ENCODE measurements around the gene GDF10.

The GDF10 gene, protein sequence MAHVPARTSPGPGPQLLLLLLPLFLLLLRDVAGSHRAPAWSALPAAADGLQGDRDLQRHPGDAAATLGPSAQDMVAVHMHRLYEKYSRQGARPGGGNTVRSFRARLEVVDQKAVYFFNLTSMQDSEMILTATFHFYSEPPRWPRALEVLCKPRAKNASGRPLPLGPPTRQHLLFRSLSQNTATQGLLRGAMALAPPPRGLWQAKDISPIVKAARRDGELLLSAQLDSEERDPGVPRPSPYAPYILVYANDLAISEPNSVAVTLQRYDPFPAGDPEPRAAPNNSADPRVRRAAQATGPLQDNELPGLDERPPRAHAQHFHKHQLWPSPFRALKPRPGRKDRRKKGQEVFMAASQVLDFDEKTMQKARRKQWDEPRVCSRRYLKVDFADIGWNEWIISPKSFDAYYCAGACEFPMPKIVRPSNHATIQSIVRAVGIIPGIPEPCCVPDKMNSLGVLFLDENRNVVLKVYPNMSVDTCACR
- total RNA-seq = 1.3 to 2.1 (median 1.7) reads per million in 3 experiments

DNA sequence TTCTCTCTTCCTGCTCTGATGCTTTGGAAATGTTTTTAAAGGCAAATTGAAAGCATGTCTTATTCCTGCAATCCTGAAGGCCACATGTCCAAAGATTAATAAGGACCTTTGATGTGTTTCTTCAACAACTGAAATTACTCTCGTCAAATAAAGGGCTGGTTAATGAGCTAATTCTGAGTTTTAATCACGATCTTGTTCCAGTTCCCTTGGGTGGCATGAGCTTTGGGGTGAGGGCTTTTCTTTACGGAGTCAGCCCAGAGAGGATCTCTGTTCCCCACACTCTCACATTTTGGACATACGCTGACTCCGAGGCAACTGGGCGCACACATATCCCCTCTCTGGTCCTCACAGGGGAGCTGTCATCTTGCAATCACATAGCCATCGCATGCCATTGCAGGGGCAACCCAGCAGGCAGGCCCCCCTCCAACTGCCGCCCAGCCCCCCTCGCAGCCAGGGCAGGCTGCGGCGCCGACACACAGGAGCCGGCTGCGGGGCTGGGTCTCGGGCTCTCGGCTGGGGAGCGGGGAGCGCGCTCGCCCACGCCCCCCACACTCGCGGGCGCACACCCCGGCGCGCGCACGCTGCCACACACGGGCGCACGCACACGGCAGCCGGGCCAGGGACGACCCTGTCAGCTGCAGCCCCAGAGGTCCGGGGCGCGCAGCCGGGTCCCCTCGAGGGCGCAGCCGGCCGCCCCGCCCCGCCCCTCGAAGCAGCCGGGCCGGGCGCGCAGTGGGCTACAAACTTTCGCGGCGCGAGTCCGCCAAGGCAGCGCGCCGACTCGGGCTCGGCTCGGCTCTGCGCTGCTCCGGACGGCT is at the start of gene GDF10:
Gene GDF10, plus strand, starts transcription at position 587 of the 818 bp plus-strand sequence. CDS start 455 bp downstream, outside the sequence.
- no peak for DNase-seq

DNA sequence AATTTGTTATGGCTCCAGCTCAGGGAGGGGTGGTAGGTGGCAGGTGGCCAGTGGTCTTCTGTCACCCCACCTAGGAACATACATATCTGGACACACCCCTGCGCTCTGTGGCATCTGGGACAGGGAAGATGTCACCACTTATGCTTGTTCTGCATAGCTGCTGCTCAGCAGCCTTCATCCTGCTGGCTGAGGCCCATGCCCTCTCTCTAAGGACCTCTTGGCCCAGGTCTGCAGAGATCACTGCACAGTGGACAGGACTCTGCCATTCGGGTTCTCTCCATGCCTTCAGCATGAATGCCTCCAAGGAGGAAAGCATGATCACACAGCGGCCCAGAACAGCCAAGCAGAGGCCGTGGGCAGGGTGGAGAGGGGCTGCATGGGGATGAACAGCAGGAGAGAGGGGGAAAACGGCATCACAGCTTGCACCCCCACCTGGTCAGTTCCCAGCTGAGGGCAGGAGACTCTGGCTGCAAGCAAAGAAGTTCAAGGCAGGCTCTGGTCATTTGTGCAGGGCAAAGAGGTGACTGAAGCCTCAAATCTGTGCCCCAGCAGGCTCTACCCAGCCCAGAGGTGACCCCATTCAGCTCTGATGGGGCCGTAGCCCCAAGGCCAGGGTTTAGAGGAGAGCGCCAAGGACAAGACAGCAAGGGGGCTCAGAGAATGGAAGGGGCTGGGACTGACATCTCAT is 47.8 kb upstream of the GDF10 start:
- DNase-seq = no peak

DNA sequence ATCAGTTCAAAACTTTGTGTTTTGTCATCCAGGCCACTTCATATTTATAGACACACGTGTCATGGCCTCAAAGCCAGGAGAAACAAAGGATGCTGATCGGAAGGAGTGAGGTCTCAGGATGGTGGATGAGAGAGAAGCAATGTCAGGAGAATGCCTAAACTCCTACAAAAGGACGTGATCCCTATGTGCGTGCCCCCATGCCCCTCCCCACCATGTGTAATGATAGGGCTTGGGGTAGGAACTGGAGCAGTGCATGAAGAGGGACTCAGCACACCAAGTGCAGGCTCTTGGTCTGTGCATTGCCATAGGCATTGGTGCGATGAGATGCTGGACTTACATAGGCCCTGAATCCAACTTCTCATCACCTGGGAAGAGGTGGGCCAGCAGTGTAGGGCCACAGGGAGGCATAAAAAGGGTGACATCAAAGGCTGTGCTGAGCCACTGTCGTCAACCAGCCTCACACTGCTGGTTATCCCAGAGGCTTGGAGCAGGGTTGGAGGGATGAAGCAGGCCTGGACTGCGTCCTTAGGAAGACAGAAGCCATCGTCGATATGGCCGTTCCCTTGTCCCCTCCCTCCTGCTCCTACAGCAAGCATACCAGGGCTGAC is 46.9 kb upstream of the GDF10 start:
- DNase-seq = no peak

DNA sequence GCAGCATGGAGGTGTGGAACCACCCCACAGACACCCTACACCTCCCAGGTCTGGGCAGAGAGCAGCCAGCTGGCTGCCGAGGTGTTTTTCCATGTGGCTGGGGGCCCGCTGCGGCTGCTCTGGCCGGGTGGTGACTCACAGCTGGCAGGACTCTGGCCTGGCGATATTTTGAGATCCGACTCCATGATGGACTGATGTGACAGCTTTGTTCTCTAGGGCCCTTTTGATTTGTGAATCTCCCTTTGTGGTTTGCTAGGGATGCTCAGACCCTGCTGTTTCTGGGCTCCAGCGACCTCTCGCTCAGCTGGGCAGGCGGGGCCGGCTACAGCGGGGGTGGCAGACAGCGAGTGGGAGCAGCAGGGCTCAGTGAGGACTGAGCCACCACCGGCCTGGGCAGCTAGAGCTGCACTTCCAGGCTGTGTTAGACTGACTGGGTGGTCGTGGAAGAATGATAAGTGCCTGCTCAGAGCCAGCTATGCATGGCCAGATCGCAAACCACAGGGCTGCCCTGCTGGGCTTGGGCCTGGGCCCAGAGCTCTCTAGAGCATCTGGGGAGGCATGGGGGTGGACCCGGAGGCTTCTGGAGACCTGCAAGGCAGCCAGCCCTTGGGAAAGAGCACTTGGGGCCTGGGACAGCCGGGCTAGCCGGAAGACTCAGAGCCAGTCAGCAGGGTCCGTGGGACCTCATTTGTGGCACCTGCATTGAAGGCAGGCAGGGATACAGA is 46.2 kb upstream of the GDF10 start:
- no peak for DNase-seq

DNA sequence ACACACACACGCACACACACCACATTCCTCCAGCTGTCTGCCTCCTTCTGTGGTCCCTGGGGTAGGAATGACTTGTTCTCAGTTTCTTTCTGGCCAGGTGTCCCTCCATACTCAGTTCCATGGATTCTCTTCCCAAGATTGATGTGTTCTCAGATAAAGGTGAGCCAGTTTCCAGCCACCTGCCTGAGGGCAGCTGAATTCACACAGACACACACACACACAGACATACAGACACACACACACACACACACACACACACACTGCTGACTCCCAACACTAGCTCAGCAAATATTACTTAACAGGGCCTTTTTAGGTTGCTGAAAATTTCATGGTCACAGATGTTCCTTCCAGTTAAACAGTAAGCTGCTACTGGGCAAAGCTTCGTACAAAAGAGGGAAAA is 45.4 kb upstream of the GDF10 start:
- DNase-seq = no peak

DNA sequence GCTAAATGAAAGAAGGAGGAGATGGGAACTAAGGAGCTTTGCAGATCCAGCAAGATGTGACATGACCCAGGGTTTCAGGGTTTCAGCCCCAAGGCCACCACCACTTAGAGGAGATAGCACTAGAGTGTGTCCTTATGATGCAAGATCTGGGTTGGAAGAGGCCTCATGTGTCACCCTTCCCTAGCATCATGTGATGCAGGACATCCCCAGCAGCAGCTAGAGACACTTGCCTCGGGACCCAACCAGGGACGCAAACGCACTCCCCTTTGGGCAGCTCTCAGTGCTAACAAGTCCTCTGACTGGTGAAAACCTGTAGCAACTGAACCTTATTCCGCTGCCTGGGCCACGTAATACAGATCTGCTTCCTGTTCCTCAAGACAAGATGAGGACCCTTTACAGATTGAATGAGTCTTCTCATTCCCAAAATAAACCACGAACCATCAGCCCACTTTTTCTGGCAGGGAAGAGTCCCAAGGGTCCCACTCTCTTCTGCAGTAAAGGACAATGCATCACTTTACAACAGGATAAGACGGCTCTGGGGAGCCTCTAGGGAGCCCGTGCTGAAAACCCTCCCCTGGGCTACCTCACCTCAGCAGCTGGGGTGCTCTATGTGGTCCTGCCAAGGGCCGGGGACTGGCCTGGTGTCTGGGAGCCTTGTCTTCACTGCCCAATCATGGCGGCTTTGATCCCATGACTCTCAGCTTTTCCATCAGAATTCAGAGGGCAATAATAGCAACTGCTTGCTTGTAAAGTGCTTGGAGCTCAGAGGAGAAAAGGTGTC is 44.8 kb upstream of the GDF10 start:
- DNase-seq = no peak

DNA sequence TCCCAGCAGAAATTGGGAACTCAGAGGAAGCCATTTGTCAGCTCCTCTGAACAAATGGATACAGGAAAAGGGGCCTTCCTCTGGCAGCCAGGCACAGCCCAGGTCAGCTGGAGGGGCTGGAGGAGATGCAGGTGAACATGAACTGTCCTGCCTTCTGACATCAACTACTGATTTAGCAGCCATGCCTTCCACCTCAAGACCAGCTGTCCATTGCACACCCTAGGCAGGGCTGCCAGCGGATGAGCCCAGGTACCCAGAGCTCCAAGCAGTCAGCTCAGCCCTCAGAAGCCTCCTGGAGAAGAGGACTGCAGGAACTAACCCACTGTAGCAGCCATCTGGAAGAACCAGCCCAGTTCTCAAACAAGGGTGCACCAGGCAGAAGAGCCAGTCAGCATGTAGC is 44.1 kb upstream of the GDF10 start:
- DNase-seq = no peak

DNA sequence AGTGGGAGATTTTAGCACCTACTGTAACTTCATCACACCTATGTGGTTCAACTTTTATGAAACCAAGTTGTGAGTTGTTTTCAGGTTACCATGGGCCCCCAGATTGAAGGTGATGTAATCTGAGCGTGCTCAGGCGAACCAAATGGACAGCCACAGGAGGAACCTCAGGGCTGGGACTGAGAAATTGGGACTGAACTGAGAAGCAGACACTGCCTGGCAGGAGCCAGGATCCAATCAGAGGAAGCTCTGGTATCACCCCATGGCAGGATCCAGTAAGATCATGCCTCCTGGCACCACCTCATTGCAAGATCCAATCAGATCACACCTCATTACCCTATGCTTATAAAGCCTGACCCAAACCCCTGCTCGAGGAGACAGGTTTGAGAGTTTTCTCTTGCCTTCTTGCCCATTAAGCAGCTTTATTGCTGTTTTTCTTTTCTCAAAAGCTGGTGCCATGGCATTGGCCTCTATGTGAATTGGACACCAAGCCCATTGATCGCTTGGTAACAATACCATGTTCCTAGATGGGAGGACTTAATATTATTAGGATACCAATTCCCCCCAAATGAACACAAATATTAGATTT is 43.2 kb upstream of the GDF10 start:
- DNase-seq = no peak

DNA sequence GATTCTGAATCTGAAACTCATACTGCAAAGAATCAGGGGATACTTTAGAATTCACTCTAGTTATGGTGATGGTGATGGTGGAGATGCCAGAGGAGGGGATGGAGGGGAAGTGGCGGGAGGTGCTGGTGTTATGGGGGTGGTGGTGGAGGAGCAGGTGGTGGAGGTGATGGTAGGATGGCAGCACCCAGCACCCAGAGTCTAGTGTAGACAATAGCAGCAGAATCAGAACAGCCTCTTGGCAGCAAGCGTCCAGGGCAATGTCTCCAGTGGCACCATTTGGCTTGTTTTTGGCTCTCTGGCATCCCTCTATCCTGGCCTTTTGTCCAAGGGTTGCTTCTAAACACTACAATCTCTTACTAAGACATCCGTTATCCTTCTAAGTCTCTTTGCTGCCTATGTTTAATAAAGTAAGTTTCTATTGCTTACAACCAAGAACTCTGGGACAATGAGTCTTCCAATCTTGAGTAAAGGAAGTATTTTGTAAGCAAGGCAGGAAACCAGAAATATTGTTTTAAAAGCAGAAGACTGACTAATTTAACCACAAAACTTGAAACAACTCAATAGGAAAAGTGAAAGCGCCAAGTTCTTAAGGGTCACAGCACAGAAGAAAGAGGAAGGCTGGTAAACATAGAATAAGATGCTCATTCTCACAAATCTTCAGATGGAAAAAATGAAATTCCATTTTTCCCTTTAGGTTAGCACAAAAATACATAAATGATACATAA is 42.4 kb upstream of the GDF10 start:
- DNase-seq = peak; percentile 64

DNA sequence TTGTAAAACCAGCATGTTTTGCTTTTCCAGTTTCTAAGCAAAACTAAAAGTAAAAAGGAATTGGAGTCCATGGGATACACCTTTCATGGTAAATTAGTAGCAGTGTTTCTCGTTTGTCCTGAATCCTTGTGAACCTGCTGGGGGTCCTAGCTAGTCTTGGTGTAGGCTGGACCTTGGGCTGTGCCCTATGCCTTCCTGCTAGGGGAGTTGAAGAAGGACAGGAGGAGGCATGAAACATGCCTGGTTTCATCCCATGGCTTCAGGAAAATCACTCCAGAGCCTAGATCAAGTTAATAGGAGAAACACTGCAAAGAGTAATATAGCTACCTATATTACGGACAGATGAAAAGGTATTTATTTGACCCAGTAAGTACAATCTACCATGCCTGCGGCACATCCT is 41.1 kb upstream of the GDF10 start:
- no peak for DNase-seq

DNA sequence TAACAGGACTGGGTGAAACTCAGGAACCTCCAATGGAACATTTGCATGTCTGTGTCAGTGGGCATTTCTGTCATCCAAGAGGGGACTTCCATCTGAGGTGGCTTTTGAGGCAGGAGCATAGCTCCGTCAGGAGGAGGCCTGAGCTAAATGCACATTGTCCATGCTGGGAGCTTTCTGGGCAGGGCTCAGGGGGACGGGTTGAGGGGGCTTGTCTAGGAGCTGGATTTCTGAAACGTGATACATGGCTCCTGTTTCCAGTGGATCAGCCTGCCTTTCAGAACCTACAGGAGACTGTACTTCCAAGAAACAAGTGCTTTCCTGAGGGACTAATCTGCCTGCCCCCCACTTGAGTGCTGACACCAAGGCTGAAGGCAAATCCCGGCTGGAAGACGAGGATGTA is 40.5 kb upstream of the GDF10 start:
- no peak for DNase-seq

DNA sequence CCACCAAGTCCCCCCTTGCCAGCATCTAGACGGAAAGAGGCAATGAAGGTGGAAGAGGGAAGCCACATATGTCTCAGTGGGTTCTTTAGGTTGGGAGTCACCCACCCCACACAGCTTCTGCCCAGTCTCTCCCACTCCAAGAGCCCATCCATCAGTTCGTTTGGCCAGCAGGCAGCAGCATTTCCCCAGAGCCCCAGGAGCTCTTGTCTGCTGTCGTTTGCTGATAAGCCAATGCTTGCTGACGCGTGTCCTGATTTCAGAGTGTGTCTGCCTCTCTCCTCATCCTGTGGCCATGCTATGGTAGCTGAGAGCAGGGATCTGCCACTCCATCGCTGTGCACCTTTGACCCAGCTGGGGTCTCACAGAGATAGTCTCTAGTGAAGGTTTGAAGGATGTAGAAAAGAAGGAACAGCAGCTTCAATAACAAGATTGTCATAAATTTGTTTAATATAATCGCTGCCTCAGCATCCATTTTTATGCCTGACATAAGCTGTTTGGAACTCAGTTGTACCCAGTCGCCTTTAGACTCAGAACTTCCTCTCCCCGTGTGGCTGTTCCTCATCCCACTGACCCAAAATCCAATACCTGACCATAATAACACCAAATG is 39.4 kb upstream of the GDF10 start:
- peak; percentile 17 for DNase-seq

DNA sequence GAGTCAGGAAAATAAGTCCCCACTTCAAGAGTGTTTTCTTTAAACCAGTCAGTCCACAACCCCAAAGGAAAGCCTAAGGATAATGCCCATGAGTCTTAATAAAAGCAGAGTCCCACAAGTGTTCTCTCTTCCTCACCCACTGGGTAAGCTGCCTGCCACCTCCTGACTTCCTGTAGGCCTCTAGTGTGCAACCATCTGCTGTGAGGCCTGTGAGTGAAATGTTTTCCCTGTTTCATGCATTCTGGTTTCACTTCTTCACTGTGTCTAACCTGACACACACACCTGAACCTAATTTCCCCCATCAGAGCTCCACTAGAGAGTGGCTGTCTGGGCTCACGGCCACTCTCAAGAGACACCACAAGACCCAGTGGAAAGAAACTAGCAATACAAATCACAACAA is 38.9 kb upstream of the GDF10 start:
- DNase-seq = peak; percentile 42

DNA sequence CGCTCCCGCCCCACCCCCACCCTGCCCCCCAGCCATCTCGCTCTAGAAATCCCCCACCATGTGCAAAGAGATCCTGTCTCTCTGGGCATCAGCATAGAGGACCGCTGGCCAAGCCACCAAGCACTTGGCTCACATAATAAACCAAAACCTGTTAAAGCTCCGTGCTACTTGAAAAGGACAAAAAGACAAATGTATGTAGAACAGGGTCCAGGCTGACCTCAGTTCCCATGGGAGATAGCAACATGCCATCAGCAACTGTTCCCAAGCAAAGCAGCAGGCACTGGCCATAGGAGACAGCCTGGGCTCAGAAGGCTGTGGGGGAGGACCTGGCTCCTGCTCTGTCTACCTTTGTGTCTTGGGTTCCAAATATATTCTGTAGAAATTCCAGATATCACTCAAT is 38.4 kb upstream of the GDF10 start:
- no peak for DNase-seq

DNA sequence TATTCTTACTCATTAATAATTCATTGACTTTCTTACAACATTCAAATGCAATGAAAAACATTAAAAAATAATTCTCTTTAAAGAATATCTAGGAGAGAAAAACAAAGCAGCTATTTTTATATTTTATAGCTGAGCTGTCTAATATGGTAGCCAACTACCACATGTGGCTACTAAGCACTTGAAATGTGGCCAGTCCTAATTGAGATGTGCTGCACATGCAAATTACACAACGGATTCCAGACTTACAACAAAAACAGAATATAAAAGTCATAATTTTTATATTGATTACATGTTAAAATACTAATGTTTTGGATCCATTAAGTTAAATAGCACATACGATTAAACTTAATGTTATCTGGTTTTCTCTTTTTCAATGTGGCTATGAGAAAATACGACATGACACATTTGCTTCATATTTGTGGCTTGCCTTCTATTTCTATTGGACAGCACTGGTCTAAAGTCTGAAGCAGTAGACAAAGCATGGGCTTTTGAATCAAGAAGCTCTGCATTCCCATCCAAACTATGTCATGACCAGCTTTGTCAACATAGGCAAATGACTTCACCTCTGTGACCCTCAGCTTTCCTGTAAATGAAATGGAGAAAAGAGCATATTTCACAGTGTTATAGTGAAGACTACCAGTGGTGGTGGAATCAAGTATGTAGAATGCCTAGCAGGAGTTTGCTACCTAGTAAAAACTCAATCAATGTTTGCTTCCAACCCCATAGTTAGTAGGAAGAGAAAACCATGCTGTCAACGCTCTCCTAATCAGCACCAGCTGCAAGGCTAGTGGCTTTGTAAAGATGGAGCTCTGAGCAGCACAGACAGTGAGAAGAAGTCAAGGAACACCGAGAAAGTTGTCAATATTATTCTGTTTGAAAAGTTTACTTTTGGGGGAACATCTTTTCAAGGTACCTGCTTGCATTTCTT is 37.1 kb upstream of the GDF10 start:
- no peak for DNase-seq

DNA sequence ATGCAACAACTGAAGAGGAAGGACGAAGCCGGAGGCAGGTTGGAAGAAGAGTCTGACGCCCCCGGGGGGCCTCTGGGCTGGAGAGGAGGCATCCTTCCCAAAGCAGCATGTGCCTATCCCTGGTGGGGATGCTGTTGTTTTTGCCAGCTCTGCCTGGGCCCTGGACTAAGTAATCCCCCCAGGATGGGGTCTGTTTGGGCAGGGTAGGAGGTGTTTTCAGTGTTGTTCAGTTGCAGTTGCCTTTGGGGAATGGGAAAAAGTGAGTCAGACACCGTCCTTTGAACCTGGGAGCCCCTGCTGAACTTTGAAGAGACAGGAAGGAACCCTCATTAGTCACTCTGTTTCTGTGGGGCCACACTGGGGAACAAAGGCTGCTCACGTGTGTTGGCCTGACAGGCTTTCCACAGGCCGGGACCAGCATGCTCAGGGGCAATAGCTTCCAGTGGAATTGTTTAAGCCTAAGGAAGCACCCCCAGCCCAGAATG is 35.2 kb upstream of the GDF10 start:
- DNase-seq = peak; percentile 25

DNA sequence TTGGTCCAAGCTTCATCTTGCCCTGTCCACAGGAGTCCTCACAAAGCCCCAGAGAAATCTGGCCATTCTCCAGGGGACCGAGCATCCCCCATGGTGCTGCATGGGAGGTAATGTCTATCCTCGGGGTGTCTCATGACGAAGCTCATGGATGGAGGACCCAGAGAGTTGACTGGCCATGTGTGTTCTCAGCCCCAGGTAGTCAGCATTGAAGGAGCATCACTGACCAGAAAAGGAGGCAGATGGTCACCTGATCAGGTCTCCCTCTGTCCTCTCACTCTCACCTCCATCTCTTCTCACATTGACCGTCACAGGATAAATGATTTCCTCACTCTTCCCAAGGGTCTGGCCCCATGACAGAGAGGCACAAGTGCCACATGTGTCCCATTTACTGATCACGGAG is 33.4 kb upstream of the GDF10 start:
- no peak for DNase-seq

DNA sequence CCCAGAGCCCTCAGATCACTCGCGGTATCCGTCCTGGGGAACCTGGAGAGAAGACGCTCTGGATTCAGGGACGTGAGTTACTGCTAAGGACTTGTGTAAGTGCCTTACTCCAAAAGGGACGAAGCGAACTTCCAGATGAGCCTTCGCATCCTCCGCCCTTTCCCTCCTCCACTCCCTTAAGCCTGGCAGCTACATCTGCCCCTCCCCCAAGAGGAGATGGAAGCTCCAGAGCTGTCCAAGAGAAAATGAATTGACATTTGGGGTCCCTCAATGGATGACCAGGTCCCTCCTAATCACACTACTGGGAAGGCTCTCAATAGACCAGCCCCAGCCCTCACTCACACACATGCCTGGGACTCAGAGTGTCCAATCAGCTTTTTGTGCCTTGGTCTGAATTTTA is 31.3 kb upstream of the GDF10 start:
- DNase-seq = no peak

Data from central memory CD4-positive, alpha-beta T cell (primary cell).